Stimulated activated CD4-positive, alpha-beta T cell treated with anti-CD3 and anti-CD28 coated beads, Interleukin-1b, Interleukin-23, amount 100 ng/mL, for 48 hours (primary cell): ENCODE data around the gene TSHZ3.

Experiments
- DNase-seq: peaks from one replicate; pipeline ENCODE4 v3.0.0-alpha.2; 2020

The TSHZ3 gene

GRCh38 chr19:31334849-31335624 is 14.2 kb downstream of the TSHZ3 start:
- DNase-seq, result no peak

DNA sequence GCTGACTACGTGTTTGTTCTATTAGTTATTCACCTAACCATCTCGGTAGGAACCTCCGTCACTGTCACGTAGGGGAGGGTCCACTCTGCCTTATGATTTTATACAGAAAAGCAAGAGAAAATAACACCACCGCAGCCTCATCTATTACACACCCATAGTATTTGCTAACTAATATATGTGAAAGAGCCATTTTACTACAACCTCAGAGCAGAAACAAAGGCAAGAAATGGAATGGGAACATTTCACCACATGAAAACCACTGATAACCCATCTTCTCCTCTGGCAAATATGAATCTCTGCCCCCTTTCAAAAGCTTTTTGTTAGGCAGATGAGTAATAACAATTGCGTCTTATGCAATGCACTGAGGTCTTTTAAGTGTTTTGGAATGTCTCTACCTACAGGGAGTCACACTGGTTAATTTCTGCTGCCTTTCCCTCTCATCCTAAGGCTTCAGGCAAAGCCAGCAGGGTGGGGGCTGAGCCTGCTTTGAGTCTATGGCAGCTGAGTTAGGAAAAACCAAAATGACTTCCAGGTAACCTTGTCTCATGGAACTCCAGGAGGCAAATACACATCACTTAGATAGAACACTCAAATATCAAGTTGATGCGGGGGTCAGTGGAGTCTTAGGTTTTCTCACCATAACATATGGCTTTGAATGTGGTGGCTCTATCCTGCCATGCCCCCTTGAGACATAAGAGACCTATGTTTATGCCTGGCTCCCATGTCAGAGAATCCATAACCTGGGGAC is 15.0 kb downstream of the TSHZ3 start:
- no peak for DNase-seq

DNA sequence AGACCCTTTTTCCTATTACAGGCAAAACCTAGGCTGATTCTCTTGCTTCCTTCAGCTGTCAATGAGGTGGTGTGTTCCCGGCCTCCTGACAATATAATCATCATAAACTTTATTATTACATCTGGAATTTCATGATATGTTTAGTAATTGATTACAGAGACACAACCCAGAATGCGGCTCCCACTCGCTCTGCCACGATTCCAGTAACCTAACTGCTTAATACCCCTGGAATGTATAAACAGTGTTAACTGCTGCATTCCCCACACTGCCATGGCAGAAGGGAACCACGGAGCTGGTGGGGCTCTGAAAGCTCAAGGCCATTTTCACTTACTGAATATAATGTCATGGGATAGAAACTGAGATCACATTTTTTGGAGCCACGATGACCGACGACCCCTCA is 17.1 kb downstream of the TSHZ3 start:
- DNase-seq, result no peak

GRCh38 chr19:31331536-31331935 is 17.7 kb downstream of the TSHZ3 start:
- DNase-seq, result no peak

- no peak for DNase-seq
Measured at GRCh38 chr19:31330761-31331160, 18.5 kb downstream of the TSHZ3 start.

GRCh38 chr19:31330237-31330636 is 19.0 kb downstream of the TSHZ3 start:
- DNase-seq, result no peak

GRCh38 chr19:31329819-31330218 is 19.4 kb downstream of the TSHZ3 start:
- no peak for DNase-seq

- no peak for DNase-seq
Measured at GRCh38 chr19:31328238-31328637, 21.0 kb downstream of the TSHZ3 start.

DNA sequence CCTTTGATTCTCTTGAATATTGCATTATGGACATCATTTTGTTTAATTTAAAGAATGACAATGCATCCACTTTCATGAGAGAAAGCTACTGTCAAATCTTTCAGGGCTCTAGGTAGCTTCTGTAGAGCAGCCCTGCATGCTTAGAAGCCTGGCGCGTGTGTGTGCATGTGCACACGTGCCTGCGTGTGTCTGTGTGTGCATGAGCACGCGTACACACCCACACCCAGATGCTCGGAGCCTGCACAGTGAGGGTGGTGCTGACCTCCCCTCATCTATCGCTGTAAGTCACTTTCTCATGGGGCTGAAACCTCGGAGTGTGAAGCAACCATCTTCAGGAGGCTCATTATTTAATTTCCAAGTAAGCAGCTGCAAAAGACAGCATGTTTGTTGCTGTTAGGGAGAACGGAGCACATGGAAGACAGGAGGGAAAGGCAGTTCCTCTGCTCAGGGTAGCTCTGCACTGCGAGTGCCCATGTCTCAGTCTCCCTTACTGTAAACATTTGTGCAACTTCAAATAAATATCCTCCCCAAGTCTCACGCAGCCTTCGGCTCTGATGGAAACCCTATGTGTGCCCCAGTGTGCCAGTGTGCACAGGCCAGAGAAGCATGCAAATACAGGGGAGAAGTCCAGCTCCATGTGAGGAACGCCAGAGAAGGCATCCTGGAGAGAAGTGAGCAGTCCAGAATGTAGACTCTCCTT is 22.8 kb downstream of the TSHZ3 start:
- no peak for DNase-seq

DNA sequence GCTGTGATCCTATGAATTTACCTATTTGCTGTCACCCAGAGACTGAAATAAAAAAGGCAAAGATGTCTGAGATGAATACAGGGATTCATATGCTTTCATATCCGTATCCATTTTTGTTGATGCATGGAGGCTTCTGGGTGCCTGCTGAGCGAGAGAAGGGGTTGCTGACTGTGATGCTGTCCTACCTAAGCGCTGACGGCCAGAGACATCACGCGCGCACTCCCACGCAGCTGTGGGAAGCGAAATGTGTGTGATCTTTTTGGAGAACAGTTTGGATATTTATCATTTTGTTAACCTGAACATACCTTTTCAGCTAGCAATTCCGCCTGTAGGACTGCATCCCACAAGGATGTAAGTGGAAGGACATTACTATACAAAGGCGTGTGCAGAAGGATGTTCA is 23.9 kb downstream of the TSHZ3 start:
- no peak for DNase-seq

DNA sequence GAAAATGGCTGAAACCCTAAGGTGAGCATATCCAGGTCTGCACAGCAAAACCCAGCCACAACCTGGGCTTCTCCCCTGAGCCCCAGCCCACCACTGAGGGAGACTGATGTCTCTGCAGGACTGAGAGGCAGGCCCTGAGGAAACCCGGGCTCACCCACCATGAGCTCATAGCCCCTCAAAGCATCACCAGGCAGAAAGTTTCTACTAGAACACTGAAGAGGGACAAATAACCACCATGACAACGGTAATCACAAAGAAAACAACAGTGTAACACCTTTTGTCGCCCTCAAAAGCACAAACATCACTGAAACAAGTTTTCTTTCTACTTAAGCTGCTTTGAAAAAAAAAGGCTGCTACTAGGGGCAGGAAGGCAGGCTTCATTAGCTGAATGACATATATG is 29.8 kb downstream of the TSHZ3 start:
- DNase-seq, result no peak

DNA sequence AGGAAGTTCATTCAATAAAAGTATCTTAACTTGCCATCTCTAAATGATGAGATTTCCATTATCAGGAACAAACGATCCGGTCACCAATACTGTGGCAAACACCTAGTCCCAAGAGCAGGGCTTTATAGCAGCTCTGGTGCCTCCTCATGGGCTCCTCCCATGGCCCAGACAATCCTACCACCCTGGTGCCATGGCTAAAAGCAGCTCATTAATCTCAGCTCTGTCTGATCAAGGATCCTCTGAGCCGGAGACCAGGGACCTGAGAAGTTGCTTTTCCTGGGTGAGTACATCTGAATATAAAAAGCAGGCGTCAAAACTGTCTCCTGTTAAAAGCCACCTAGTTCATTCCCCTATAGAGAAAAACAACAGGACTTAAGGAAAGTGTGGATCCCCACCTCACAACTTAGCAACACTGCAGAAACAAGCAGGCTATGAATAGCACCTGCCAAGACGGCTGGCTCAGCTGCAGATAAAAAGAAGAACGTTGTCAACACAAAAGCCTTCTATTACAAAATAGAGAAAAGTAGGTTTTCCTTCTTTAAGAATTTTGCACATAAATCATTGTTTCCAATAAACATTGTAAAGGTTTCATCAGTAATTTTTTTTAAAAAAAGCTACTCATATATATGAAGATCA is 30.3 kb downstream of the TSHZ3 start:
- no peak for DNase-seq

GRCh38 chr19:31317570-31317969 is 31.7 kb downstream of the TSHZ3 start:
- no peak for DNase-seq

DNA sequence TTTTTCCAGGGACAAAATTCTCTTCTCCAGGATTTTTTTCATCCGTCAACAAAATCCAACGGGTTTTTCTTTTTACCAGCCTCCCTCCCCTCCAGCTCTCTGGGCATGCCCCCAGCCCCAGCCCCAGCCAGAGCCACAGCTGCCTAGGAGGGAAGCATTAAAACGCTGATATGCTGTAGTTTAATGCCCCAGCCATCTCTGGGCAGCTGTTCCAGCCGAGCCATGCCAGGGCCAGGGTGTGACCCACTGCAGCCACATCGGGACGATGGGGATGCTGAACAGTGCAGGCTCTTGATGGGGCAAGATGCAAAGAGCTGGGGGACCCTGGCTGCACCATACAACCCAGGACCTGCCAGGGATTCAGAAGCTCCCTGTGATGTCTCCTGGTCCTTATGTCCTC is 32.1 kb downstream of the TSHZ3 start:
- DNase-seq, result no peak

DNA sequence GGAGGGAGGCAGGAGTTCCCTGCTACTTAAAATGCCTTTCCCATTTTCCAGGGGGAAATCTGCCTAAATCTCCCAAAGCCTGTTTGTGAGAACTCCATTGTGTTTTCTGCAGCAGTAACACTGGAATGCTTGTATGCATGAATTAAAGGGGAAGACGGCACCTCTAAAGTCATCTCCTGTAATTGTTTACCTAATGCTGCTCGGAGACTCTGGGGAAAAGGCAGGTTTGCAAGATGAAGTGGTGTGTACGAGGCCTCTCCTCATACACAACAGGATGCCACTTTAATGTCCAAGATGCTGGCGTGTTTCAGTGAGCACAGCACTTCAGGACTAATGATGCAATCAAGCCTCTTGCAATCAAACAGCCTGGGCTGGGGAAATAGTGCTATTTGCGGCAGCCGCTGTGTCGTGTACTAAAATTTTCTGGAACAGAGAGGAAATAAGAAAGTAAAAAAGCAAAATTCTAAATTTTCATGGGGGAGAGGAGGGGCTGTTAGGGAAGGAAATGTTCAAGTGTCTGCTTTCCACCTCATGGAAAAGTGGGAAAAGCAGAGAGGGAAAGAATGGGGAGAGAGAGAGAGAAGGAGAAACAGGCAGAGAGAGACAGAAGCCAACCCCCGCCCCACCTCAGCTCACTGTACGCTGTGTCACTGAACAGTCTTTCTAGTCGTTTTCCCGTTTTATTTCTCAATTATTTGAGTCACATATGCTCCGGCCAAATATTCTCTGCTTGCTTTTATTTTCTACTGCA is 32.9 kb downstream of the TSHZ3 start:
- no peak for DNase-seq

DNA sequence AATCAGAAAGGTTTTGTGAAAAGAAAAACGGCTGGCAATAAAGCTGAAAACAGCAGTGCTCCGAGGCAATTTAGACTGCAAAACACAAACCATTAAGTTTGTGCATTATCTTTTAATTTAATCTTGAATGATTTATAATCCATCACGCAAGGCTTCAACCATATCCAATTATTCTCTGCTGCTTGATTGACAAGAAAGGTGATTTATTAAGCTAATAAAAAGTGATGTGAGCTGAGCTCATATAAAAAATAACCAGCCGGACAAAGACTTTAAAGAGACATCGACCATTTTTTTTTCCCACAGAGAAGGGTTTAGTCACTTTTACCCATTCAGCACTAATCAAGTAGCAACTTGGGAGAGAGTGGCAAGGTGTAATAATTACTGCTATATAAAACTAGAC is 33.6 kb downstream of the TSHZ3 start:
- no peak for DNase-seq

DNA sequence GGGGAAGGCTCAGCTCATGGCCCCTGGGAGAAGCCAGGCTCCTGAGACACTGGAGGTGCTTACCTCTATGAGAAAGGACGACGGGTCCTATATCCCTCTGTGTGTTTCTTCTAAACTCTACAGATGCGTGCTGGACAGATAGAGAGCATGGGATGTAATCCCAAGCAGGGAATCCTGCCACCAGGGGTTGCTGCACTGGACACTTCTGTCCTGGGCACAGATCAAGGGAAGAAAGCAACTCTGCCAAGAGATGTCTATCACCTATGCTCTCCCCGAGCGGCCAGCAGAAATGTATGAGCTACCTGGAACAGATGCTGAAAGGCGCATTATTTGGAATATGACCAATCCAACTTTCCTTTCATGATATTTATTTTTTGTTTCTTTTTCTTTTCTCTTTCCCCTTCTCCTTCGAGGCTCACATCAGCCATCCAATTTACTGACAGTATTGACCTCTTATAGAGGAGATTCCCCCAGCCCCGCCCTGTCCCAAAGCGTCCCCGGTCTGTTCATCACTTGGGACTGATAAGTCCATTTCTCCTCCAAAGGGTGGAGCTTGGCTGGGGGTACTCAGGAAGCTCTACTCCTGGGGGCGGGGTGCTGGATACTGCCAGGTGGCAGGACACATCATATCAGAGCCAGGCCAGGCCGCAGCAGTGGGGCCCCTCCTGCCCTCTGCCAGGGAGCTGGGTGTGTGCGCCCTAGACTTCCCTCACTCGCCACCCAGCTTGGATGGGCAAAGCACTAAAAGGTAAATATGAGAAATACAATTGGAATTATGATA is 34.2 kb downstream of the TSHZ3 start:
- no peak for DNase-seq

- no peak for DNase-seq
Measured at GRCh38 chr19:31314156-31314555, 35.1 kb downstream of the TSHZ3 start.

- no peak for DNase-seq
Measured at GRCh38 chr19:31313291-31314030, 35.8 kb downstream of the TSHZ3 start.

DNA sequence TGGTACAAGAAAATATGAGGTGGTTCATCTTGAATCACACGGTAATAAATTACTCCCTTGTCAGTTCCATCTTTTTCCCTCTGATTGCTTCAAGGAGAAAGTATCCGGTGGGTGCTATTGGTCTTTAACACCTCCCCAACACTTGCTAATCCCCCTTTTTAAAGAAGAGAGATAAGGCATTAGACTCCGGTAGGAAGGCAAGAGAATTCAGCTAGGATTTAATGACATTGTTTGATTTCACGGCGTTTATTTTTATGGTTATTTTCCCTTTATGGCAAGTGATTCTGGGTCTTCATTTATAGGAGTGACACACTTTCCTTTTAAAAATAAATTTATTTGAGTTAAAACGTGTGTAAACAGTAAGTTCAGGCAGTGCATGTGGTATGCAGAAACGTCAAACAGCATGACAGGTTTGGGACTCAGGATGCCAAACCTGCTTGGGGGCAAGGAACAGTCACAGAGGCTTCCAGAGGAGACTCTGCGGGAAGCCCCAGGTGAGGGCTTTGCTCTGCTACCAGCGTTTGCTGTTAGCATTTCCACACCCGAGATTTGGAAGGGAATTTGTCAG is 36.5 kb downstream of the TSHZ3 start:
- no peak for DNase-seq
